Bronchial epithelial cell (primary cell): ENCODE results near the gene CDC37L1. TPM values are rescaled to one million over a fixed set of nuclear protein-coding genes. Genes with fewer than 3 reads are reported as not detected.

ENCODE experiments used
- DNase-seq: peaks from one replicate; pipeline ENCODE4 v3.0.0-alpha.2; 2010; ENCODE audit warnings: low read depth
- FAIRE-seq: peaks from 2 replicates; lab custom pipeline; 2011; peaks lifted over from hg19 to GRCh38; lab: Jason Lieb, UNC
- H3K27me3 ChIP-seq: 2 replicates; pipeline ENCODE4 v1.5.1; 2011; ENCODE audit warnings: low read length; ENCODE audit not compliant: control insufficient read depth, insufficient read depth
- H3K36me3 ChIP-seq: 2 replicates; pipeline ENCODE4 v1.5.1; 2011; ENCODE audit warnings: low read length; ENCODE audit not compliant: control insufficient read depth, insufficient read depth
- H3K4me3 ChIP-seq: 2 replicates; pipeline ENCODE4 v1.5.1; 2011; ENCODE audit warnings: mild to moderate bottlenecking, low read depth, low read length, control low read depth
- CTCF ChIP-seq: IDR thresholded peaks from 2 replicates; pipeline ENCODE4 v1.5.1; 2011; ENCODE audit warnings: mild to moderate bottlenecking, moderate library complexity, low read length, control low read depth, inconsistent platforms; ENCODE audit not compliant: insufficient read depth, severe bottlenecking
- total RNA-seq: library from RNA; depleted of rRNA; stranded (reverse); fragments of >200 nt; gene quantifications from 2 replicates; pipeline ENCODE4 v1.2.1, GENCODE V29; 2014

The CDC37L1 gene
- total RNA-seq = 14.0 and 22.1 TPM in 2 replicates

GRCh38 chr9:4679268-4680172 is at the start of gene CDC37L1:
CDC37L1 (plus strand) TSS chr9:4679569; CDS start chr9:4679768, 199 bp downstream.
- no peaks in the 10 kb centered on the region for H3K36me3 ChIP-seq
- no peaks in the 10 kb centered on the region for H3K27me3 ChIP-seq
- TF ChIP-seq CTCF = peak; percentile 70
- peak within 1 kb of the TSS; percentile 58 for H3K4me3 ChIP-seq
- DNase-seq (peak; percentile 87), FAIRE-seq (no peak)

- no peak for TF ChIP-seq CTCF
- DNase-seq (no peak), FAIRE-seq (no peak)
- no peak overlapping the region for H3K4me3 ChIP-seq
- H3K36me3 ChIP-seq = no peaks in the 10 kb centered on the region
- H3K27me3 ChIP-seq = no peaks in the 10 kb centered on the region
Observed at GRCh38 chr9:4630836-4631235, 48.5 kb upstream of the CDC37L1 start.

DNA sequence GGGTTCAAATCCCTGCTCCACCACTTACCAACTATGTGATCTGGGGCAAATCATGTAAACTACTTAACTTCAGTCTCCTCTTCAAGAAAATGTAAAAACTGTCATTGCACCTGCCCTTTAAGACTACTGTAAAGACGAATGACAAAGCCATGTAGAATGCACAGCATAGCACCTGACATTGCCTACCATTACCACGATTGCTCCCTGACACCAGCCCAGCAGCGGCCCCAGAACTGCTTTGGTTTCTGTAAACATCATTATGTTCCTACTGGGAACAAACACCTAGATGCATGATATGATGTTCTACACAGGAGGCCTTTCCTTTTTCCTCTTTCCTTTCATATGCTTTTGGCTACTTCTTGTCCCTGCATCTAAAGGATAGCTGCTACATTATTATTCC is 40.4 kb upstream of the CDC37L1 start:
- H3K27me3 ChIP-seq = no peaks in the 10 kb centered on the region
- no peak for TF ChIP-seq CTCF
- FAIRE-seq = no peak
- no peak overlapping the region for H3K4me3 ChIP-seq
- no peaks in the 10 kb centered on the region for H3K36me3 ChIP-seq
- no peak for DNase-seq

GRCh38 chr9:4639420-4639819 is 39.9 kb upstream of the CDC37L1 start:
- no peak overlapping the region for H3K4me3 ChIP-seq
- FAIRE-seq (no peak), DNase-seq (no peak)
- no peaks in the 10 kb centered on the region for H3K27me3 ChIP-seq
- no peak for TF ChIP-seq CTCF
- no peaks in the 10 kb centered on the region for H3K36me3 ChIP-seq

DNA sequence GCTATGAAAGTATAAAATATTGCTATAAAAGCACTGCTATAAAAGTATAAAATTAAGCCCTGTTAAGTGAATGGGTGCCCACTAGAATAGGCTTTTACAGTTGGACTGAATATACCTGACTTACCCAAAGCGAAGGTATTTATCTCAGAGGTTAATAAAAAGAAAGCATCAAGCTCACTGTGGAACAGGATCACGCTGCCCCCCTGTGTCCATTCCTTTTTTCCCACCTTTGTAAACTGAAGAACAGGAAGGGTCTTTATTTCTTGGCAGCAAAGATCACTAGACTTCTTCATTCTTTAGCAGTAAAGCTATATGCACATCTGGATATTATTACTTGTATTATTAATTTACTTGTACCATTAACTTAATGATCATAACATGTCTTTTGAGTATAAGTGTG is 39.3 kb upstream of the CDC37L1 start:
- Histone ChIP-seq H3K36me3 (no peaks in the 10 kb centered on the region), H3K4me3 (no peak overlapping the region), H3K27me3 (no peaks in the 10 kb centered on the region)
- FAIRE-seq = no peak
- peak; percentile 17 for DNase-seq
- TF ChIP-seq CTCF = peak; percentile 23

GRCh38 chr9:4642351-4642750 is 37.0 kb upstream of the CDC37L1 start:
- DNase-seq (no peak), FAIRE-seq (no peak)
- H3K36me3 ChIP-seq = no peaks in the 10 kb centered on the region
- no peak for TF ChIP-seq CTCF
- no peak overlapping the region for H3K4me3 ChIP-seq
- no peaks in the 10 kb centered on the region for H3K27me3 ChIP-seq
